Loucy (cell line): ENCODE data around the gene DBNL.

Experiments
- H2AFZ ChIP-seq: fragments of 200-600 bp; sonication (generic); 2 replicates; pipeline ENCODE4 v1.6.0; 2016; ENCODE audit warnings: antibody characterized with exemption, mild to moderate bottlenecking, low read length, moderate library complexity
- H3F3A ChIP-seq: fragments of 200-600 bp; 2 replicates; pipeline ENCODE4 v1.6.0; 2016; ENCODE audit warnings: antibody characterized with exemption, low read depth, mild to moderate bottlenecking
- H3K27me3 ChIP-seq: fragments of 200-600 bp; sonication (generic); 2 replicates; pipeline ENCODE4 v1.6.1; 2014; ENCODE audit warnings: low read length, mild to moderate bottlenecking; ENCODE audit not compliant: insufficient read depth, poor library complexity, severe bottlenecking
- H3K36me3 ChIP-seq: fragments of 200-600 bp; sonication (generic); 2 replicates; pipeline ENCODE4 v1.6.1; 2016; ENCODE audit warnings: low read length; ENCODE audit not compliant: insufficient read depth
- H3K4me1 ChIP-seq: fragments of 200-600 bp; sonication (generic); 2 replicates; pipeline ENCODE4 v1.5.1; 2014; ENCODE audit warnings: low read length, mild to moderate bottlenecking; ENCODE audit not compliant: insufficient read depth, poor library complexity, severe bottlenecking
- H3K4me2 ChIP-seq: fragments of 200-600 bp; sonication (generic); 2 replicates; pipeline ENCODE4 v1.6.0; 2014; ENCODE audit warnings: antibody characterized with exemption, low read length, low read depth, mild to moderate bottlenecking; ENCODE audit not compliant: poor library complexity, severe bottlenecking
- H3K4me3 ChIP-seq: fragments of 200-600 bp; sonication (generic); 2 replicates; pipeline ENCODE4 v1.5.1; 2014; ENCODE audit warnings: low read length, mild to moderate bottlenecking, mixed read lengths; ENCODE audit not compliant: poor library complexity, severe bottlenecking
- H3K79me2 ChIP-seq: fragments of 200-600 bp; sonication (generic); 2 replicates; pipeline ENCODE4 v1.6.1; 2014; ENCODE audit warnings: low read length; ENCODE audit not compliant: insufficient read depth
- H3K9ac ChIP-seq: fragments of 200-600 bp; sonication (generic); 2 replicates; pipeline ENCODE4 v1.6.0; 2014; ENCODE audit warnings: mild to moderate bottlenecking, low read depth, low read length, moderate library complexity; ENCODE audit not compliant: poor library complexity, severe bottlenecking
- H3K9me2 ChIP-seq: fragments of 200-600 bp; sonication (generic); replicated peaks from 2 replicates; pipeline ENCODE4 v1.6.1; 2016; ENCODE audit warnings: low read depth, low read length, mixed read lengths
- H3K9me3 ChIP-seq: fragments of 200-600 bp; sonication (generic); 2 replicates; pipeline ENCODE4 v1.6.1; 2014; ENCODE audit warnings: mild to moderate bottlenecking, antibody characterized with exemption, low read length, low read depth; ENCODE audit not compliant: insufficient read depth
- H4K20me1 ChIP-seq: fragments of 200-600 bp; sonication (generic); 2 replicates; pipeline ENCODE4 v1.6.0; 2014; ENCODE audit warnings: antibody characterized with exemption, low read length, mild to moderate bottlenecking; ENCODE audit not compliant: insufficient read depth, poor library complexity, severe bottlenecking
- CTCF ChIP-seq: fragments of 200-600 bp; sonication (generic); conservative IDR thresholded peaks from 2 replicates; pipeline ENCODE4 v1.5.1; 2014; ENCODE audit warnings: mild to moderate bottlenecking, antibody characterized with exemption, low read length
- EZH2phosphoT487 ChIP-seq: fragments of 200-600 bp; IDR thresholded peaks from 2 replicates; pipeline ENCODE4 v1.6.1; 2018; ENCODE audit warnings: antibody characterized with exemption, mild to moderate bottlenecking, moderate library complexity, borderline replicate concordance

Gene DBNL

GRCh38 chr7:44101966-44102845 lies 57.7 kb downstream of the DBNL start:
- peaks cover 67% of the 10 kb centered on the region for H3K4me1 ChIP-seq
- H3K9ac ChIP-seq: peak overlapping the region; percentile 3
- TF ChIP-seq CTCF (no peak), EZH2phosphoT487 (no peak)
- no peaks in the 10 kb centered on the region for H3K36me3 ChIP-seq
- H3K79me2 ChIP-seq: peaks cover 31% of the 10 kb centered on the region
- no peak overlapping the region for H3K4me3 ChIP-seq
- no peaks in the 10 kb centered on the region for H3K27me3 ChIP-seq
- no peaks in the 10 kb centered on the region for H3K9me2 ChIP-seq
- H3F3A ChIP-seq: peaks cover 7% of the 10 kb centered on the region; the same call in 1 of the 2 replicates
- no peak overlapping the region for H3K4me2 ChIP-seq
- no peaks in the 10 kb centered on the region for H3K9me3 ChIP-seq
- H4K20me1 ChIP-seq: peaks cover 26% of the 10 kb centered on the region
- no peak overlapping the region for H2AFZ ChIP-seq

DNA sequence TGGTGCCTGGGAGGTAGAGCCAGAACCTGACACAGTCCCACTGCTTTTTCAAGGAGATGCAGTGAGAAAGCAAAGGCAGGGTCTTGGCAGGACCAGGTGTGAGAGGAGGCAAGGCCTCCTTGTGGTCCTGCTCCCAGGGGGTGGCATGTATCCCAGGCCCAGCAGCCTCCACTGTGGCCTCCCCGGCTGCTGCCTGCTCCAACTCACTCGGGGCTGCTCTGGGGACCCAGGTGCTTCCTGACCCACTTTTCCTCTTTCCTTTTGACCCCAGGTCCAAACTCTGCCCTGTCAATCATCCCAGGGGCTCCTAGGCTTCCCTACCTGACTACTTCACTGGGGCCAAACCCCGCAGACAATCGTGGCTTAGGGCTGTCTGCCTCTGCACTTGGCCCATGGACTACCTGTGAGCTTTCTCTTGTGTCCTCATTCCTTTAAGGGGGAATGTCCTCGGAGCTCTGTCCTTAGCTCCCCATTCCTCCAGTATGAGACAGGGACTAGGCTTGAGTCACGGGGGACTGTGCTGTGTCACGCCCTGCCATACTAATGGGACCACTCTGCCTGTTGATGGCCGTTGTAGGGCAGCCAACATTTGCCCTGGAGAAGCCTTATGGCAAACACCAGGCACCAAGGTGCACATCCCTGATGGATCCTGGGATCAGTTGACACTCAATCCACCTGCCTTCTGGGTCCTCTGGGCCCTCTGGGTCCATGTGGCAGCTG lies 58.5 kb downstream of the DBNL start:
- Histone ChIP-seq H3K9me3 (no peaks in the 10 kb centered on the region), H3K9ac (peak overlapping the region; percentile 47), H3K4me1 (peaks cover 60% of the 10 kb centered on the region), H3K36me3 (no peaks in the 10 kb centered on the region), H3K4me2 (peak overlapping the region; percentile 2), H2AFZ (no peak overlapping the region), H4K20me1 (peaks cover 28% of the 10 kb centered on the region), H3K4me3 (no peak overlapping the region), H3K9me2 (no peaks in the 10 kb centered on the region), H3K79me2 (peaks cover 39% of the 10 kb centered on the region), H3K27me3 (no peaks in the 10 kb centered on the region), H3F3A (peaks cover 3% of the 10 kb centered on the region; the same call in 1 of the 2 replicates)
- no peak for TF ChIP-seq CTCF
- TF ChIP-seq EZH2phosphoT487: no peak

- peak overlapping the region; percentile 2 for H3K4me2 ChIP-seq
- TF ChIP-seq CTCF (no peak), EZH2phosphoT487 (no peak)
- no peaks in the 10 kb centered on the region for H3K27me3 ChIP-seq
- peak overlapping the region; percentile 47 for H3K9ac ChIP-seq
- H3K9me3 ChIP-seq: no peaks in the 10 kb centered on the region
- peaks cover 44% of the 10 kb centered on the region for H3K79me2 ChIP-seq
- peaks cover 54% of the 10 kb centered on the region for H3K4me1 ChIP-seq
- H3K4me3 ChIP-seq: peak overlapping the region; percentile 47
- H3F3A ChIP-seq: no peaks in the 10 kb centered on the region
- no peaks in the 10 kb centered on the region for H3K9me2 ChIP-seq
- H3K36me3 ChIP-seq: no peaks in the 10 kb centered on the region
- peaks cover 29% of the 10 kb centered on the region for H4K20me1 ChIP-seq
- no peak overlapping the region for H2AFZ ChIP-seq
These were observed 59.0 kb downstream of the DBNL start for GRCh38 chr7:44103566-44103922.
